GM15510 (cell line): ENCODE data around the gene RELT.

Experiments used
- POLR2A ChIP-seq: IDR thresholded peaks from 3 replicates; pipeline ENCODE4 v1.6.1; 2011; ENCODE audit warnings: borderline replicate concordance; ENCODE audit not compliant: insufficient read length; ENCODE audit errors: extremely low read depth

RELT gene

DNA sequence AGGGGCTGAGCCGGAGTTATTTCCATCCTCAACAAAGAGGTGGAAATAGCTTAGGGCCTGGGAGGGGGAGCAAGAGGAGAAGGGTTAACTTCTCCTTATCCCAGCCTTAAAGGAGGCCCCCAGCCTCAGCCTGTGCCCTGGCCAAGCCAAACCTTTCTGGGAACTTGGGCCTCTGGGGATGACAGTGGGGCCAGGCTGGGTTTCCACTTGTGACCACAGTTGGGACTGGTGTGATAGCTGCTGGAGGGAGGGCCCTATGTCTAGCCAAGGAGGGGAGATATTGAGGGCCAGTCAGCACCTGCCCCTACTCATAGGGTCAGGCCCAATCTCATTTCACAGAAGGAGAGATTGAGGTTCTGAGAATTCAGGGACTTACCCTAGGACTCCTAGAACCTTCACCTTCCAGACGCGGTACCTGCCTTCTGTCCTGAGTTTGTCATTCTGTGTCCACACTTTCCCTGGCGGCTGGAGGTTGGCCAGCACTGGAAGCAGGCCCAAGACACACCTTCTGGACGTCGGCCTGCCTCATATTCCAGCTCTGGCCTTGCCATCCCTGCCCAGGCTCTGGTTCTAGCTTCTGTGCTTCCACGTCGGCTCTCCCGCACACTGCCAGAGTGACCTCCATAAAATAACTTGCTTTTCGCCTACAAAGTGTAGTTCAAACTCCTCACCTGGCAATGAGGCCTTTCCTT is 3.1 kb downstream of the RELT start:
- no peak for TF ChIP-seq POLR2A

DNA sequence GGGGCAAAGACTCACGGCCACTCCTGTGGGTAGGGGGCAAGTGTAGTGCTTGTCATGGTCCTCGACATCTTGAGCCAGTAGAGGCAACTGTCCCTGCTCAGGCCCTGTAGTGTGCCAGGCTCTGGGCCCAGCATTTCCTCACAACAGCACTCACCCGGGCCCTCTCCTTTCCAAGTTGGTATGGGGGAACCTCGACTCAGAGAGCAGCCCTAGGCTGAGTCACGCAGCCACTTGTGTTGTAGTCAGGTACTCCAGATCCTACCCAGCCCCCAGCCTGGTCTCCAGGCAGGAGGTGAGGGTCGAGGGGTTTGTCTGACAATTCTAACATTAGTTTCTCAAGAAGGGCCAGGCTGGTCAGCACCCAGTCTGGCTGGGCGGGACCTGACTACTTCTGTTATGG is 4.1 kb downstream of the RELT start:
- no peak for TF ChIP-seq POLR2A

DNA sequence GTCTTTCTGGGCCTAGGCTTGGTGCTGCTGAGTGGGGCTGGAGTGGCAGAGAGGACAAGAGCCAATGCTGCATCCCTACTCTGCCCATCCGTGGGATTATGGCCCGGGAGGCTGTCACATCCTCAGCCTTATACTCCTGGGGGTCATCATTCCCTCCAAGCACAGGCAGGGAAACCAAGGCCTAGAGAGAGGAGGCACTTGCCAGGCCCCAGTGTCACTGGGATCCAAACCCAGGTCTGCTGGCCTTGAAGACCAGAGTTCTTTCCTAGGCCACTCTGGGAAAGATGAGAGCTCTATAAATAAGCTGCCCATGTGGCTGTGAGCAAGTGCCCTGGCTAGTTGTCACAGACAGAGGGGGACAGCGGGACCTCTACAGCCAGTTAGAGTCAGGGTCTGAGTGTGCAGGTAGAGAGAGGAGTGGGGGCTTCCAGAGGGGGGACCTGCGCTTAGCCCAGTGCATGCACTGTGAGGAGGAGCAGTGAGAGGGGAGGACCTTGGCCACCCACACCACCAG is 4.8 kb downstream of the RELT start:
- no peak for TF ChIP-seq POLR2A

DNA sequence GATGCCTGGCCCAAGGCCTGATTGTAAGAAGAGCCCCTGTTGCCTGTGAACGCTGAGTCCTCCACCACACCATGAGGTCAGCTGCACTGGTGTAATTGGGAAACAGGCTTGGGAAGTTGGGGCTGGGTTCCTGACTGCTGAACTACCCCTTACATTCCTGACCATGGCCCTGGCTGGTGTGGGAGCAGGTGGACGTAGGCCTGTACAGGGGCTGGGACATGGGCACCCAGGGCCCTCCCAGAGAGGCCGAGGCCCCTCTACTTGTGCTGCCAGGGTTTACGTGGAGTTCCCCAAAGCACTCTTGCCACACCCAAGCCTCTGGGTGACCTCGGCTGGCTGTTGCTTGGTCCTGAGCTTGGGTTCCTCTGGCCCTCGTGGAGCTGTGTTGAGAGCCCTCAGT is 5.4 kb downstream of the RELT start:
- TF ChIP-seq POLR2A: no peak

DNA sequence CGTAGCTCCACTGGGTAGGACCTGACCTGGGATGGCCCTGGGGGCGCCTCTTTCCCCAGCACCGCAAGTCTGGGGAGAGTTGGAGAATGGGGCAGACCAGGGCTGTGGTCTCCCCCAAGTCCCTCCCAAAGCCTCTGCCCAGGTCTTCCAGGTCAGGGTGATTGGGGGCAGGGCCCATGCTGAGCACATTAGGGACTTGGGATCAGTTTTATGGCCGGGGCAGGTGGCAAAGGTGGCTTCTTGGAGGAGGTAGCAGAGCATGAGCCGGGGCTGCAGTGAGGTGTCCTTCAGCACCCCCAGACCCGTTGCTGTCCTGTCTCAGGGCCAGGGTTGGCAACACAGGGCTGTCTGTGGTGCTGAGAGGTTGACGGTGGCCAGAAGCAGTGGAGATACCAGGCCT is 6.0 kb downstream of the RELT start:
- no peak for TF ChIP-seq POLR2A

DNA sequence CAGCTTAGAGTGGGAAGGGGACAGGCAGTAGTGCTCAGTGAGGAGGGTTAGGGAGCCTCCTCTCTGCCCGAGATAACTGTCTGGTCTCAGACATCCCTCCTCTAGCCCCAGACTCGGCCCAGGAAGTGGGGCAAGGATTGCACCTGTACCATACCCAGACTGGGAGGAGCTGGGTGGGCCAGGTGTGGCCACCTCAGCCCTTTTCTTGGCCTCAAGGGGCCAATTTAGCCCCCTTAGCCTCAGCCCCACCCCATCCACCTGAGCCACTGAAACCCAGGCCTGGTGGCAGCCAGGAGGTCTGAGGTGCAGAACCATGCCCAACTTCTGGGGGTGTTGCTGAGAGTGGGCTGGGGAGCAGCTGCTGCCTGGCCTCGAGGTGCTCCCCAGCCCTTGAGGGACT is 6.5 kb downstream of the RELT start:
- TF ChIP-seq POLR2A: no peak

DNA sequence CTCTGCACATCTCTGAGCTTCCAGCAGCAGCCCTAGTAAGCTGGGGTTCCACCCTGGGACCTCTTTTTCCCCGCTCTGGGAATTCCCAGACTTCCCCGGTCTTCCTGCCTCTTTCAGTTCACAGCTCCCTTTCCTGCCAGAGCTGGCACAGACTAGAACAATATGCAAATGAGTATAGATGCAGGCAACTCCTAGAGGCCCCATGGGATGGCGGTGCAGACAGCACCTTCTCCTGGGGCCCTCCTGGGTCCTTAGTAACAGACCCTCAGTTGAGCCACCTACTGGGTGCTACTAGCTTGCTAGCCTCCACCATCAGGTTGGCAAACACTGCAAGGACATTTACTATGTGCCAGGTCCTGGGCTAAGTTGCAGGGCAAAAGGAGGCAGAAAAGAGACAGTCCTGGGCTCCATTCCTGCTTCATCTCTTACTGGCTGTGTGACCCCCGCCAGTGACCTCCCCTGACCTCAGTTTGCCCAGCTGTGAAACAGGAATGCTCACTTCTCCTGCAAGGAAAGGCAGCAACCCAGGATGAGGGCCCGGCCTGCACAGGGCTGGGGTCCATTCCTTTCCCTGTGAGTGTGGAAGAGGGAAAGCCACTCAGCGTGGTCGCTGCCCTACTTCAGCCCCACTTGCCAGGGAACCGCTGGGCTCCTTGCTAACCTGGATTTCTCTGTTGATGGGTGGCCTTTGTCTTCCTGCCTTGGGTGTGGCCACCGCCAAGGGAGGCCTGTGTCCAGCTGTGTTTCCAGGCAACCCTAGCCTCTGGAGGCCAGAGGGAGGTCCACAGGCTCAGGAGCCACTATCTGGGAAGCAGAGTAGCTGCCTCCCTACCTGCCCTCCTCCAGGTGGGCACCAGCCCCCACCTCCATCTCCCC is 7.3 kb downstream of the RELT start:
- no peak for TF ChIP-seq POLR2A

DNA sequence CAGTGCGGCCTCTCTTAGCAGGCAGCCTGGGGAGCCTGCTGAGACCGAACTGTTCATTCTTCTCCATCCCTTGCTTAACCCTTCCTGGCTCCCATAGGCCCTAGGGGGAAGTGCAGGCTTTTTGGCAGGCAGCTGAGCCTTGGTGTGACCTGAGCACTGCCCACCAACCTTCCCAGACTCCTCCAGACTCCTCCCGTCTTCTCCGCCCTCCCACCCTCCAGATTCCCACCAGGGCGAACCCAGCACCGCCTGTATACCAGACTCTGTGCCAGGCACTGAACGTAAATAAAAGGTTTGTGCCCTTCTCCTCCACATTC is 7.9 kb downstream of the RELT start:
- TF ChIP-seq POLR2A: no peak

DNA sequence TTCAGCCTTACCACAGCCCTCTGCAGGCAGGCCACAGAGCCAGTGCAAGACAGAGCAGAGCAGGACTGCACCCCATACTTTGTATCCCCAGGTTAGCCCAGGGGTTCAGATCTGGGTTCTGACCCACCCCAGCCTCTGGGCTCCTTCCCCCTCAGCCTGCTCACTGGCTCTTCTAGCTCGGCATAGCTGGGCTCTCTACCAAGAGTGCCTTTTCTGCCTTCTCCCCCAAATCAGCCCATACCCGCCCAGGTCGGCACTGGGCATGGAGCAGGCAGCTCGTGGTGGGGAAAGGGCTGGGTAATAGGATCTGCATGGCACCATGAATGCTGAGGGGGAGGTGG is 8.3 kb downstream of the RELT start:
- TF ChIP-seq POLR2A: no peak

DNA sequence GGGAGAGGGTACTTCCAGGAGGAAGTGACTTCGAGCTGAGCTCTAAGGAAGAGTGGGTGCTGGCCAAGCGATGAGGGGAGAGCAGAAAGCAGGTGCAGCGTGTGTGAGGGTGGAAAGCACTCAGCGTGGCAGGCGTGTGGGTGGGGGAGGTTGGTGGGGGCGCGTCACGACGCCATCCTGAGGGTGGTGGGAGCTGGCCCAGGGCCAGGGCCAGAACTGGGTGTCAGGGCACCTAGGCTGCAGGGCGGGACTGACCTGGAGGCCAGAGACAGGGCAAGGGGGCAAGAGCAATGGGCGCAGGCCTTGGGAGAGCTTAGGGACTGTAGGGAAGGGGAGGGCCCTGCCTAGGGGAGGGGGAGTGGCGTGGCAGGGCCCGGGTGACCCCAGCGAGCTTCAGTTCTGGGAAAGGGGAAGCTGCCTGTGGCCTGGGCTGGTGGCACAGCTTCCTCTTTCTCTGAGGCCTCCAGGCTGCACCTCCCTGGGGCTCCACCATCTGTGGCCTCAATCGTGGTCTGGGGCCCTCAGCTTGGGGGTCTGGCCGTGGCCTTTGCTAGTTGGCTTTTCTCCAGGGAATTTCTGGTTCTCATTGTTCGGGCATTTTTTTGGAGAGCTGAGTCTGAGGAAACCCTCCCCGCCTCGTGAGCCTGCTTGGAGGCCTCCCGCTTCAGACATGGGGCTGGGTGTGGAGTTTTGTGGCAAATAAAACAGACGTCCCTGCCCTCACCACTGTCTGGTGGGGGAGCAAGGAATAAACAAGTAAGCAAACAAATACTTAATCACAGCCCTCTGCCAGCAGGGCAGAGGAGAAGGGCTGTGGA is 8.9 kb downstream of the RELT start:
- TF ChIP-seq POLR2A: peak; percentile 16

DNA sequence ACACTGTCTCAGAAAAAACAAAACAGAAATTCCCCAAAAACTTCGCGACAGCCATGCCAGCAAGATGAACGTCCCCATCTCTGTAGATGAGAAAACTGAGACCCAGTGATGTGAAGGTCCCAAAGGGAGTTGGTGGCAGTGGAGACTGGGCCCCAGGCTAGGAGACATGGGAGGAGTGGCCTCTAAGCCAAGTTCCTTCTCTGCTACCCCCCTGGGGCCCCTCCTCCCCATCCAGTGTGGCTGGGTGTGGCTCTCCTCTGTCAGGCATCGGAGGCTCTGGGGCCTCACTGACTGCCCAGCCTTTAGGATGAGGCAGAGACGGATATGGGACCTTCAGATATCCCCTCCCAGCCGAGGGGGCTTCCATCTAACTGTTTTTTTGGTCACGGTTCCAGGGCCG is 9.8 kb downstream of the RELT start:
- peak; percentile 20 for TF ChIP-seq POLR2A

DNA sequence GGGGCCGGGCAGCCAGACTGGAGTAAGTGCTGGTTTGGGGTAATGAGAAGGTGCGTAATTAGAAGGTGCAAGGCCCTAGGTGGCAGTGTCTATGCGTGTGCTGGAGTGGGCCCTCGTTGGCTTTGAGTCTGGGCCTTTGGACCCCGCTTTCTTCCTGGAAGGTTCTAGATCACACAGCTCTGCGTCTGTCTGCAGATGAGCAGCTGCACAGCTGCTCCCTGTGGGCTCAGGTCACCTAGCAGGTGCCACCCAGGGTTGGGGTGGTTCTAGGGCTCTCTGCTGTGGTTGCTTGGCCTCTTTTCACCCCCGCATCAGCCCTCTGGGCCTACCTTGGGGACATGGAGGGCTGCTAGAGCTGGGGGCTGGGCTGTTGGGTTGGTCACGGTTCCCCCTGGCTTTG is 10.3 kb downstream of the RELT start:
- no peak for TF ChIP-seq POLR2A

DNA sequence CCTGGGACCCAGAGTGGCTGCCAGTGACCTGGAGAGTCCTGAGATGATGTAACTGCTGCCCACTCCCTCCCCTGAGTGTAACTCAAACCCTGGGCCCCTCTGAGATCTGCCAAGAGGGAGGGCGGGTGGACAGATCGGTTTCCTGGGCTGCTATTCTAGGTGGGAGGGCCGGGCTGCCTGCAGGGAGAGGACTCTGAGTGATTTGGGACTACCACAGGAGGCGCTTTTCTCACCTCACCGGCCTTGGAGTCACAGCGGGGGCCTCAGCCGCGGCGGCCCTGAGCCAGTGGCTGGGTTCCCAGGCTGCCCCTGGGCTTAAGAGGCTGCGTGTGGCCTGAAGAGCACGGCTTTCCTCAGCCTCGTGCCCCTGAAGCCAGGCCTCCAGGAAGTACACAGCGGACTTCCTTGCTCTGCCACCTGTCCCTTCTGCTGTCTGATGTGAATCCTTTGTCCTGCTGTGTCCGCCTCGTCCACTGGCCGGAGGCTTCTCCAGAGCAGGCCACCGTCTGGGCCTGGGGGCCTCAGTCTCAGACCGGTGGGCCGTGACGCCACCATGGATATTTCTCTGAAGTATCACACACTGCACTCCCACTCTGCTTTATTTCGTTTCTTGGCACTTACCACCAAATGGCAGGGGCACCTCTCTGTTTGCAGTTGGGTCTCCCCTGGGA is 11.5 kb downstream of the RELT start:
- TF ChIP-seq POLR2A: no peak

DNA sequence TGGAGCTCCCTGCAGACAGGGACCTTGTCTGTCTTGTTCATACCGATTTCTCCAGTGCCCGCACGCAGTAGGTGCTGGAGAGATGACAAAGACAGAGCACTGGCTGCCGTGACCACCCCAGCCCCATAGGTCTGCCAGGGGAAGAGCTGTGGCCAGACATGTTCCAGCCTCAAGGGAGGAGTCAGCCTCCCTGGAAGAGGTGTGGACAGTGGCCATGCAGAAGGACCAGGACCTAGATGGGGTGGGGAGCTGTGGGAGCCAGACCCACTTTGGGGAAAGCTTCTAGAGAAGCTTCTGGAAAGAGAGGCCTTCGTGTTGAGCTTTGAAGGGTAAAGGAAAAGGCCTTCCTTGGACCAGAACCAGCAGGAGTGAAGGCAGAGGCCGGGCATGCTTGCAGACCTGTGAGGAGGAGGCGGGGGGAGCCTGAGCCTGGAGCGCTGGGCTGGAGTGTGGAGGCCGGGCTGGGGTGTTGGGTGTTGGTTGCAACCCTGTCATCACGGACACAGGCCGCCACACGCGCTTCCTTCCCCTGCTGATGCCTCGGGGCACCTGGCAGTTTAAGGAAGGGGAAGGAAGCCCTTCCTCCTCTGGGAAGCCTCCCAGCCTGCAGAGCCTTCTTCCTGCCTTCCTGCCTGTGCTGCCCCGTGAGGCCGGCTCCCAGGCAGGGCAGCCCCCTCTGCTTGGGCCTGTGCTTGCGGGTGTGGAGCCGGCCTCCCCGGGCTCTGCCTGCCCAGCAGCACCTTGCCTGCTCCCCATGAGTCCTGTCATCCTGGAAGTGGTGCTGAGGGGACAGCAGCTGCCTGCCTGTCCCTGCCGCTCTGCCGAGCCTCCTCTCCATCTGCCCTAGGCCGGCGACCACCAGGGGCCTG is 12.3 kb downstream of the RELT start:
- TF ChIP-seq POLR2A: no peak
